Smooth muscle cell (in vitro differentiated cells): ENCODE data around the gene SETDB2. TPM values are rescaled to one million over a fixed set of nuclear protein-coding genes. Genes with fewer than 3 reads are reported as not detected.

Source experiments
- DNase-seq: peaks from one replicate; lab custom pipeline; 2025; ENCODE audit not compliant: unreplicated experiment; lab: John Stamatoyannopoulos, UW
- H2AFZ ChIP-seq: fragments of 200-600 bp; sonication (generic); 2 replicates; pipeline ENCODE4 v1.6.0; 2016; ENCODE audit warnings: antibody characterized with exemption, low read depth, mild to moderate bottlenecking
- H3F3A ChIP-seq: fragments of 200-600 bp; sonication (generic); 2 replicates; pipeline ENCODE4 v1.6.0; 2017; ENCODE audit warnings: antibody characterized with exemption, low read depth
- H3K27ac ChIP-seq: fragments of 200-600 bp; sonication (generic); 2 replicates; pipeline ENCODE4 v1.5.1; 2016; ENCODE audit warnings: low read depth, mild to moderate bottlenecking
- H3K27me3 ChIP-seq: fragments of 200-600 bp; sonication (generic); 2 replicates; pipeline ENCODE4 v1.6.1; 2016; ENCODE audit warnings: low read depth, mild to moderate bottlenecking
- H3K36me3 ChIP-seq: fragments of 200-600 bp; sonication (generic); 2 replicates; pipeline ENCODE4 v1.5.1; 2016; ENCODE audit warnings: low read depth
- H3K4me1 ChIP-seq: fragments of 200-600 bp; sonication (generic); 2 replicates; pipeline ENCODE4 v1.5.1; 2016; ENCODE audit warnings: low read depth
- H3K4me2 ChIP-seq: fragments of 200-600 bp; sonication (generic); 2 replicates; pipeline ENCODE4 v1.6.0; 2016; ENCODE audit warnings: mild to moderate bottlenecking
- H3K4me3 ChIP-seq: fragments of 200-600 bp; sonication (generic); 2 replicates; pipeline ENCODE4 v1.5.1; 2016; ENCODE audit warnings: mild to moderate bottlenecking
- H3K79me2 ChIP-seq: fragments of 200-600 bp; sonication (generic); 2 replicates; pipeline ENCODE4 v1.6.0; 2016; ENCODE audit warnings: low read depth, mild to moderate bottlenecking
- H3K9ac ChIP-seq: fragments of 200-600 bp; sonication (generic); 2 replicates; pipeline ENCODE4 v1.6.0; 2016; ENCODE audit warnings: low read depth
- H3K9me3 ChIP-seq: fragments of 200-600 bp; sonication (generic); replicated peaks from 2 replicates; pipeline ENCODE4 v1.5.1; 2016; ENCODE audit warnings: low read depth
- H4K20me1 ChIP-seq: fragments of 200-600 bp; sonication (generic); 2 replicates; pipeline ENCODE4 v1.6.0; 2016; ENCODE audit warnings: low read depth
- CTCF ChIP-seq: fragments of 200-600 bp; sonication (generic); IDR thresholded peaks from 2 replicates; pipeline ENCODE4 v1.5.1; 2017; ENCODE audit warnings: borderline replicate concordance, mild to moderate bottlenecking, antibody characterized with exemption; ENCODE audit not compliant: insufficient read depth, poor library complexity, severe bottlenecking
- WGBS: methylation state at CpG from one replicate; pipeline ENCODE4 v1.1.7; 2016; ENCODE audit warnings: low lambda C conversion rate; 5-methylcytosine and 5-hydroxymethylcytosine counted together
- polyA plus RNA-seq: library from polyadenylated mRNA; unstranded; fragments of >200 nt; fragmentation: Nextera tagmentation; extraction: Ambion mirVana; gene quantifications from 2 replicates; pipeline ENCODE4 v1.2.1, GENCODE V29; 2016
- total RNA-seq: library from RNA; depleted of rRNA; stranded (reverse); fragments of >200 nt; gene quantifications from 2 replicates; pipeline ENCODE4 v1.2.3, GENCODE V29; 2014

Gene SETDB2
- total and polyA plus RNA-seq, 2 experiments from 2014 or later: 3.5 to 4.9 TPM

- H3F3A ChIP-seq: no peaks in the 10 kb centered on the region
- no peak overlapping the region for H3K4me2 ChIP-seq
- H4K20me1 ChIP-seq: no peaks in the 10 kb centered on the region
- H3K9me3 ChIP-seq: no peaks in the 10 kb centered on the region
- no peak overlapping the region for H3K4me3 ChIP-seq
- no peak for DNase-seq
- no peak overlapping the region for H3K9ac ChIP-seq
- H3K27ac ChIP-seq: no peak overlapping the region
- TF ChIP-seq CTCF: no peak
- WGBS: 88% methylated on average over 7 of the region's 7 CpGs
- H2AFZ ChIP-seq: no peak overlapping the region
- no peaks in the 10 kb centered on the region for H3K79me2 ChIP-seq
- H3K27me3 ChIP-seq: no peaks in the 10 kb centered on the region
- no peaks in the 10 kb centered on the region for H3K4me1 ChIP-seq
- peaks cover 7% of the 10 kb centered on the region for H3K36me3 ChIP-seq
Observed at GRCh38 chr13:49536144-49536873, 92.2 kb downstream of the SETDB2 start.

- Histone ChIP-seq H3K4me2 (no peak overlapping the region), H3K4me1 (no peaks in the 10 kb centered on the region), H3K27ac (no peak overlapping the region), H3K79me2 (no peaks in the 10 kb centered on the region), H3F3A (no peaks in the 10 kb centered on the region), H3K9me3 (no peaks in the 10 kb centered on the region), H3K27me3 (no peaks in the 10 kb centered on the region), H3K9ac (no peak overlapping the region), H4K20me1 (no peaks in the 10 kb centered on the region), H3K36me3 (peaks cover 7% of the 10 kb centered on the region), H3K4me3 (no peak overlapping the region), H2AFZ (no peak overlapping the region)
- DNase-seq: no peak
- 96% methylated on average over 2 of the region's 2 CpGs for WGBS
- TF ChIP-seq CTCF: no peak
Observed at GRCh38 chr13:49538404-49538803, 94.3 kb downstream of the SETDB2 start.

GRCh38 chr13:49539313-49539712 is 95.2 kb downstream of the SETDB2 start:
- TF ChIP-seq CTCF: no peak
- Histone ChIP-seq H3K9ac (no peak overlapping the region), H3K4me1 (no peaks in the 10 kb centered on the region), H3K9me3 (no peaks in the 10 kb centered on the region), H4K20me1 (no peaks in the 10 kb centered on the region), H3K36me3 (peaks cover 7% of the 10 kb centered on the region), H3K79me2 (no peaks in the 10 kb centered on the region), H3F3A (no peaks in the 10 kb centered on the region), H3K4me2 (no peak overlapping the region), H3K27ac (no peak overlapping the region), H3K27me3 (no peaks in the 10 kb centered on the region), H3K4me3 (no peak overlapping the region), H2AFZ (no peak overlapping the region)
- no peak for DNase-seq
- 89% methylated on average over 5 of the region's 5 CpGs for WGBS

GRCh38 chr13:49539746-49540145 is 95.7 kb downstream of the SETDB2 start:
- Histone ChIP-seq H3F3A (no peaks in the 10 kb centered on the region), H3K4me2 (no peak overlapping the region), H4K20me1 (no peaks in the 10 kb centered on the region), H2AFZ (no peak overlapping the region), H3K79me2 (no peaks in the 10 kb centered on the region), H3K9me3 (no peaks in the 10 kb centered on the region), H3K36me3 (peaks cover 10% of the 10 kb centered on the region), H3K4me1 (no peaks in the 10 kb centered on the region), H3K27me3 (no peaks in the 10 kb centered on the region), H3K27ac (no peak overlapping the region), H3K9ac (no peak overlapping the region), H3K4me3 (no peak overlapping the region)
- TF ChIP-seq CTCF: no peak
- DNase-seq: no peak
- WGBS: 96% methylated on average over 3 of the region's 3 CpGs
